ENCODE data around the gene FBXO30.

FBXO30 gene

DNA sequence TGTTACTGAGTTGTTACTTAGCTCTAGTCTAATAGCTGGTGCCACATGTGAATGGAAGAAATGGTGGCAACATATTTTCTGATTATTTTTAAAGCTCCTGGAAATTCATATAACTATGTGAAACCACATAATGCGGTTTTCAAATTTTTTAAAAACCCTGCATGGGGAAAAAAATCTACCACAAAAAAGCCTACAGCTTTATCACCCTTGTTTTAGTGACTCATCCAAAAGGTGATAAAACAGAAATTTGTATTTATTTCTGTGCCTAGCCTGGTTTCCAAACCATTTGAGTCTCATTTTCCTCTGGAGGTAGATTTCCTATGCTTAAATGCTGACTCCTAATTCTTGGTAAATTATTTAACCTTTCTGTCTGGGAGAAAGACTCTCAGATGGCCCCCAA is 5.4 kb upstream of the FBXO30 start:
- no peak for DNase-seq (ENCODE audit: low read depth in 2 of 2, low spot score in 1 of 2)

DNA sequence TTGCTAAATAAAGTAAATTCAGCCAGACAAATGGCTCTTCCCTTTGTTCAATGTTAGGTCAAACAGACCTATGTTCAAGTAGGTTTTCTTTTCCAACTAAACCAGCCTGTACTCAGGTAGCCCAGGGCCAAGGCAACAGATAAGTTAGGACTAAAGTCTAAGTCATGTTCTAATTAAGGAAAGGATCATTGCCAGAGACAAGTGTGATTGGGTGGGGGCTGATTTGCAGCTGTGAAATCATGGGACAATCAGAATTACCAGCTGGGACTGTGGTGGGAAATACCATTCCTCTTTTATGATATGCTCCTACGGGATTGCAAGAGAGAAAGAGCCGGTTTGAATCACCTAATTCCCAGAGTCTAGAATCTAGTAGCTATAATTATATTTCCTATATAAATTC is 4.2 kb upstream of the FBXO30 start:
- DNase-seq (ENCODE audit: low read depth in 2 of 2, low spot score in 1 of 2): no peak

DNA sequence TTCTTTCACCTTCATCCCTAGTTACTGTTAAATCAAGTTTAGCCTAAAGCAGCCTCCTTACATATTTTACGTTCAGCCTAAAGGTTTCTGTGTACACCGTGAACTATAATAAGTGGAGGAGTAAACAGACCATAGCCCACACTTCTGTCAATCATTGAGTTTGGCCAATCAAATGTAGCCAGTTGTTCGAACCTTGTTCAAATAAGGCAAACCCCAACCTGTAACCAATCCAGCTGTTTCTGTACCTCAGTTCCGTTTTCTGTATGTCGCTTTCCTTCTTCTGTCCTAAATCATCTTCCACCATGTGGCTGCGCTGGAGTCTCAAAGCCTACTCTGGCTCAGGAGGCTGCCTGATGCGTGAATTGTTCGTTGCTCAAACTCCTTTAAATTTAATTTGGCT is 1.8 kb upstream of the FBXO30 start:
- DNase-seq (ENCODE audit: low read depth in 2 of 2, low spot score in 1 of 2): no peak

- no peak for DNase-seq (ENCODE audit: low read depth in 2 of 2, low spot score in 1 of 2)
Measured at GRCh38 chr6:145815309-145816274, 997 bp upstream of the FBXO30 start.

DNA sequence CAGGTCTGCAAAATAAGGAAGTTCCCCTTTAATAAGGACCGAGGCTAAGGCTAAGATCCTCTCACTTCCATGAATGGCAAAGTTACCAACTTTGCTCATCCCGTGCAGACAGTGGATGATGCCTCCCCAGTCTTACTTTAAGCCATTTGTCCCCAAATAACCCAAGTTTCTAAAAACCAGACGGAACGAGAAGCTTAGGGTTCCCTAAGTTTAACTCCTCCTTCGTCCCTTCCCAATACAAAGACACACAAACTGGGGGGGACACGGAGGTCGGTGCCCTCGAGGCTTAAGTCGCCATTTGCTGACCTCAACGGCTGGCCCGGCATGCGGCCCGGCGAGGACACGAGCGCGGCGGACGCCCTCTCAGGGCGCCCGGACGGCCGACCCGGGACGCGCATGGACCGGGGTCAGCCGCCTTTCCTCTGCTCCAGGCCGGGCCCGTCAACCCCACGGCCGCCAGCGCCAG is 527 bp downstream of the FBXO30 start:
- no peak for DNase-seq (ENCODE audit: low read depth in 2 of 2, low spot score in 1 of 2)

DNA sequence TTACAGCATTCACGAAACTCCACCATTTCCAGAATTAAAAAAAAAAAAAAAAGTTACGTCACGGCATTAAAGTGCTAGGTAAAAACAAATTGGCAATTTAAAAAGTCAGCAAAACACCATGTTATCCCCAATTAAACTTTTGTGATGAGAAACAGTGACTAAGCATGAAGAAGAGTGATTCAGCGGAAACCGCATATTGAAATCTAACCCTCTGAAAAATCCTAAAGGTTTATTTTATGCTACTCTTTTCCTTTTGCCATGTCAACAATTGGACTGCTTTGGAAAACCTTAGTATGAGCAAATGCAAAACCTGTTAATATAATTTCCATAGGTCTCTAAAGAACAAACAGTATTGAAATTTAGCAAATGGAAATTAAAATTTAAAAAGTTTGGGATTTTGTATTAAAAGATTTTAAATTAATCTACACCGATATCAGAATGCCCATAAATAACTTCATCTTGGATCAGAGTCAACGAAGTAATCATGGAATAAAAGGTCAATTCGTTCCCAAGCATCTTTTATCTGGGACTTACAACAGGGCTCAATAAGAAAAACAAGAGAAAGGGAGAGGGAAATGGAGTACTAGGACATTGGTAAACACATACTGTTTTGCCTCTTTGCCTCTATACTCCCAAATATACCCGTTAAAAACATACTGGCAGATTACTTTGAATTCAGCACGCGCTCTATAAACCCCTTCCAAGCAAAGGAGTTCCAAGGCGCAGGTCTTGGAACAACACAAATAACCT is 1.1 kb downstream of the FBXO30 start:
- no peak for DNase-seq (ENCODE audit: low read depth in 2 of 2, low spot score in 1 of 2)

DNA sequence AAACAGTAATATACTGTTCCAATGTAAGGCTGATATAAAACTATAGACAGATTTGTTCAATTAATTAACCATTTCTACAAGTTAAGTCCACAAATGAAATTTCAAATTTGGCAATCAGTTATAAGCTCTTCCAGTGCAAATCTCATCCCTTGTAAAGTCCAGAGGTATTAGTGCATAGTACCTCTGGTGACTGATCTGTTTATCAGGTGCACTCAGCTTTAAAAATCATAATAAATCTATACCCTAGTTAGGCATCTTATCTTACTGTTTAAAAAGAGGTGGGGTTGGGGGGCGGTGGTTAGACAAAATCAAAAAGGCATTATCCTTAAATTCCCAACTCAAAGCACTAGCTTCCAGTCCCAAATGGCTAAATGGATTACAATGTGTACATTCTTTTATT is 2.9 kb downstream of the FBXO30 start:
- DNase-seq (ENCODE audit: low read depth in 2 of 2, low spot score in 1 of 2): no peak

DNA sequence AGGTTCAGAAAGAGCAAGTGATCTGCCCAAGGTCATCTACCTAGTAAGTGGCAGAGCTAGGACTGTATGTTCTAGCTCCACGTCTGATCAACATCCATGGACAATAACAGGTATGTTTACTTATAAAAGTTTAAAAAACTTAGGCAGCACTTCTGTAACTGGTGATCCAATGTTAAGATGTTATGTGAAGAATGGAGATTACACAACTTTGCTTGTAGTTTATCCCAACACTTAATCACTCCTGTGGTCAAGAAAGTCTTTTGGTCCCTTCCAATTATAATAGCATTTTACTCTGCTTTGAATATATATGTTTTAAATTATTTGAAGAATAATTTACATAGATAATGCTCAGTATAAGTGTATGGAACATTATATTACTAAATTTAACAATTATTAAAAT is 4.8 kb downstream of the FBXO30 start:
- no peak for DNase-seq (ENCODE audit: low read depth in 2 of 2, low spot score in 1 of 2)

DNA sequence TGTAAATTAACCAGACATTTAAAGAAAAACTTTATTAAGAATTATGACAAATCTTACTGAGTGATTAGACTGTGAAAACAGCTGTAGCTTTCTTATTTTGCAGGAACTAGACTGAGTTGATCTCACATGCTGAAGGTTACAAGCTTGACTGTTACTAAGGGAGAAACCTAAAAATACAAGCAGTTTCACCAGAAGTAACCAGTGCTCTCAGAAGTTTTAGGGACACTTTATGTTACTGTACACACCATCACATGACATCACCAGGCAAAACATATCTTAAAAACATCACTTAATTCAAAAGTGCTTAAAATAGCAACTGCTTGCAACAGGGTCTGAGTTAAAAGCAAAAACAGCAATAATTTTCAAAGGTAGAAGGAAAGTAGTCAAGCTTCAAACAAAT is 5.4 kb downstream of the FBXO30 start:
- DNase-seq (ENCODE audit: low read depth in 2 of 2, low spot score in 1 of 2): no peak

- DNase-seq (ENCODE audit: low read depth in 2 of 2, low spot score in 1 of 2): no peak
Measured at GRCh38 chr6:145808239-145808638, 6.4 kb downstream of the FBXO30 start.

DNA sequence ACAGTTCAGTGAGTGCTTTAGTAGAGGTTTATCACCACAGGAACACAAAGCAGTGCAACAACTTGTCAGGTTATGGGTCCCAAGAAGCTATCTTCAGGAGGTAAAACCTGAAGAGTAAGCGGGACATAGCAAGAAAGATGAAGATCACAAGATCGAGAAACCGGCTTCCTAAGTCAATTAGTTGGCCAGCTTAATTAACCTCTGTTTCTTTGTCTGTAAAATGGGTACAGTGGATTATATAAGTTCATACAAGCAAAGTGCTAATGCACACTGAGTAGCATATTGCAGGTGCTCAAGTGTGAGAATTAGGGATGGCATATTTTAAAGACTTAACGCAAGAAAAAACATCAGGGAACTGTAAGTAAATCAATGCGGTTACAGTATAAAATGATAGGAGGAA is 12.5 kb downstream of the FBXO30 start:
- DNase-seq (ENCODE audit: low read depth in 2 of 2, low spot score in 1 of 2): no peak

- no peak for DNase-seq (ENCODE audit: low read depth in 2 of 2, low spot score in 1 of 2)
Measured at GRCh38 chr6:145801021-145801420, 13.6 kb downstream of the FBXO30 start.

GRCh38 chr6:145798530-145798929 is 16.1 kb downstream of the FBXO30 start:
- DNase-seq (ENCODE audit: low read depth in 2 of 2, low spot score in 1 of 2): no peak

GRCh38 chr6:145789443-145789842 is 25.2 kb downstream of the FBXO30 start:
- DNase-seq (ENCODE audit: low read depth in 2 of 2, low spot score in 1 of 2): no peak

GRCh38 chr6:145787688-145788087 is 26.9 kb downstream of the FBXO30 start:
- no peak for DNase-seq (ENCODE audit: low read depth in 2 of 2, low spot score in 1 of 2)

DNA sequence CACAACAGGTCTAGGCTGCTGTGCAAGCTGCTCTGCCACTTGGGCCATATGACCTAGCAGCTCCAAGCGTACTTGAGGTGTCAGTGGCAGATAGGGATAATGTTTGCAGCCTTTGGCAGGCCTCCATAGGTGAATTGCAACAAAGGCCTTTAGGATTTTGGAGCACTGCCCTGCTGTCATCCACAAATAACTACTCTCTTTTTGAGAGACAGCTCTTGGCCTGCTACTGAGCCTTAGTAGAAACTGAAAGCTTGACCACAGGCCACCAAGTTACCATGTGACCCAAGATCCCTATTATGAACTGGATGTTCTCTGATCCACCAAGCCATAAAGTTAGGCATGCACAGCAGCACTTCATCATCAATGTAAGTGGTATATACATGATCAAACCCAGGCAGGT is 29.9 kb downstream of the FBXO30 start:
- no peak for DNase-seq (ENCODE audit: low read depth in 2 of 2, low spot score in 1 of 2)

DNA sequence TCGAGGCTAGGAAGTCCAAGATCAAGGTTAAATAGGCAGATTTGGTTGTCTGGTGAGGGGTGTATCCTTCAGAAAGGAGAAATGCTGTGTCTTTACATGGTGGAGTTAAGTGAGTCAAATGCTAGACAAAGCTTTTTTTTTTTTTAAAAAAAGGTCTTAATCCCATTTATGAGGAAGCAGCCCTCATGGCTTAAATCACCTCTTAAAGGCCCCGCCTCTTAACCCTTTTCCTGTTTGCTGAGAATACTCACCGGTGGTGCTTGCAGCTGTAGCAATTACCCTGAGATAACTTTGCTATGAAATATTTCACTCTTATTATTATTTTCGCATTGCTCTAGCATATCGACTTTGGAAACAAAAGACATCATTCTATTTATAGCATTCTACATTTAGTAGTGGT is 30.8 kb downstream of the FBXO30 start:
- DNase-seq (ENCODE audit: low read depth in 2 of 2, low spot score in 1 of 2): no peak

DNA sequence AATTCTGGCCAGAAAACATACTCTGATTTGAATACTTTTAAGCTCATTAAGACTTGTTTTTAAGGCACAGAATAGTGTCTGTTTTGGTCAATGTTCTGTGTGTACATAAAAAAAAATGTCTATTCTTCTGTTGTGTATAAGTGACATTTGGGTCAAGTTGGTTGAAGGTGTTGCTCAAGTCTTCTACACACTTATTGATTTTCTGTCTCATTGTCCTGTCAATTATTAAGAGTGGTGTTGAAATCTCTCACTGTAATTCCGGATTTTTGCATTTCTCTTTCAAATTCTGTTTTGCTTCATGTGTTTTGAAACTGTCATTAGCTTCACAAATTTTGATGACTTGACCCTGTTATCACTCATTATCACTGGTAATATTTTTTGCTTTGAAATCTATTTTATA is 41.7 kb downstream of the FBXO30 start:
- DNase-seq (ENCODE audit: low read depth in 2 of 2, low spot score in 1 of 2): no peak

GRCh38 chr6:145765449-145765848 is 49.1 kb downstream of the FBXO30 start:
- no peak for DNase-seq (ENCODE audit: low read depth in 2 of 2, low spot score in 1 of 2)

- DNase-seq (ENCODE audit: low read depth in 2 of 2, low spot score in 1 of 2): no peak
Measured at GRCh38 chr6:145763742-145764141, 50.9 kb downstream of the FBXO30 start.

- DNase-seq (ENCODE audit: low read depth in 2 of 2, low spot score in 1 of 2): no peak
Measured at GRCh38 chr6:145761584-145761983, 53.0 kb downstream of the FBXO30 start.

DNA sequence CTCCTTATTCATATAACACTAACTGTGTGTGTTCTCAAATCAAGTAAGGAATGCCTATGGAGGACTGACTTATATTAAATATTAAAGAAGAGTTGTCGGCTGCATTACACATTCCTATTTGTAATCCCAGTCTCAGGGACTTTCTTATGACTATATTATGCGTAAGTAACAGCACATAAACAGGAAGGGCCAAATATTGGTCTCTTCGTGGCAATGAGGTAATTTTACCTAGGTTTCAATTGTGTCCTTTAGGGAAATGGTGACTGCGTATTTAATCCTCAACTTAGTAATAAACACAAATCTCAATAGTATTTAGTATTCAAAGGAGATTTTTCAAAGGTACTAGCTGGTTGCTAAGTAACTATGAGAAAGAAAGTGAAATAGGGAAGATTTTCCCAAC is 56.5 kb downstream of the FBXO30 start:
- DNase-seq (ENCODE audit: low read depth in 2 of 2, low spot score in 1 of 2): no peak

All from stimulated activated CD8-positive, alpha-beta memory T cell treated with anti-CD3 and anti-CD28 coated beads, Interleukin-4, amount 100 ng/mL, for 1 hour (primary cell).